ENCODE results near the gene CCT3. TPM values are rescaled to one million over a fixed set of nuclear protein-coding genes. Genes with fewer than 3 reads are reported as not detected.

CCT3 gene
- total RNA-seq, 1 experiment from 2014 or later: 619 TPM

- POLR2A ChIA-PET: no interaction called here
- CTCF ChIA-PET: interaction anchor here (1.7 kb wide), 1 partner anchor 67 kb away, joined by 12 read pairs; no protein-coding TSS in a partner anchor
- H3K9me2 ChIP-seq (ENCODE audit: insufficient read depth): no peaks in the 10 kb centered on the region
- no peaks in the 10 kb centered on the region for H4K20me1 ChIP-seq (ENCODE audit: insufficient read depth)
- no peak overlapping the region for H3K4me3 ChIP-seq (replicated peaks in 1 of 2; ENCODE audit: low read depth in 1 of 2, low read length in 2 of 2)
- DNase-seq (ENCODE audit: low read depth, low spot score): no peak
- no peak for ATAC-seq
- H3K9me3 ChIP-seq (ENCODE audit: control insufficient read depth in 1 of 2, insufficient read depth in 1 of 2, low read depth in 1 of 2, low read length in 2 of 2): no peaks in the 10 kb centered on the region
- no TSS peak for BruUV-seq (replicated peaks)
- H3K36me3 ChIP-seq (ENCODE audit: control insufficient read depth in 1 of 2, insufficient read depth in 2 of 2, low read length in 2 of 2): no peaks in the 10 kb centered on the region
- H3K9ac ChIP-seq (ENCODE audit: low read length): no peak overlapping the region
- H3K27me3 ChIP-seq (ENCODE audit: insufficient read depth, low read length): no peaks in the 10 kb centered on the region
- H3K4me2 ChIP-seq (ENCODE audit: low read length): no peak overlapping the region
- peaks cover 8 to 13% of the 10 kb centered on the region in 2 experiments for H3K4me1 ChIP-seq (ENCODE audit: control insufficient read depth in 1 of 2, insufficient read depth in 2 of 2, low read length in 2 of 2)
- TF ChIP-seq ZNF274 (IDR thresholded peaks at IDR 0.05; ENCODE audit: low read depth, low read length) (no peak), CTCF (IDR thresholded peaks at IDR 0.05 in 2 of 3, conservative IDR thresholded peaks at IDR 0.05 in 1 of 3; ENCODE audit: borderline replicate concordance in 1 of 3, insufficient read depth in 1 of 3, low read depth in 2 of 3, low read length in 2 of 3) (no peak), EZH2 (IDR thresholded peaks at IDR 0.05) (no peak)
- intact Hi-C loops (cut with micrococcal nuclease): no loop called here
- no peaks in the 10 kb centered on the region for H3K79me2 ChIP-seq (ENCODE audit: insufficient read depth, low read length)
- no peak overlapping the region for H3K27ac ChIP-seq (ENCODE audit: low read depth, low read length)
- RAD21 ChIA-PET (ENCODE audit: low non-redundant PET in 1 of 2, low total read pairs in 2 of 2, uncharacterized antibody in 2 of 2, unreplicated experiment in 2 of 2): no interaction called here
- H2AFZ ChIP-seq (ENCODE audit: low read depth, low read length, poor library complexity, severe bottlenecking): no peak overlapping the region
Measured at GRCh38 chr1:156378557-156378956, 40.5 kb upstream of the CCT3 start.

- no peaks in the 10 kb centered on the region for H3K36me3 ChIP-seq (ENCODE audit: control insufficient read depth in 1 of 2, insufficient read depth in 2 of 2, low read length in 2 of 2)
- H3K9me2 ChIP-seq (ENCODE audit: insufficient read depth): no peaks in the 10 kb centered on the region
- no peak overlapping the region for H3K27ac ChIP-seq (ENCODE audit: low read depth, low read length)
- H3K79me2 ChIP-seq (ENCODE audit: insufficient read depth, low read length): no peaks in the 10 kb centered on the region
- no peaks in the 10 kb centered on the region for H3K9me3 ChIP-seq (ENCODE audit: control insufficient read depth in 1 of 2, insufficient read depth in 1 of 2, low read depth in 1 of 2, low read length in 2 of 2)
- CTCF ChIA-PET: interaction anchor here (1.2 kb wide), 1 partner anchor 69 kb away, joined by 6 read pairs; no protein-coding TSS in a partner anchor
- no peak overlapping the region for H2AFZ ChIP-seq (ENCODE audit: low read depth, low read length, poor library complexity, severe bottlenecking)
- no peaks in the 10 kb centered on the region for H4K20me1 ChIP-seq (ENCODE audit: insufficient read depth)
- no peak for DNase-seq (ENCODE audit: low read depth, low spot score)
- POLR2A ChIA-PET: no interaction called here
- no peak for ATAC-seq
- no peak overlapping the region for H3K4me3 ChIP-seq (replicated peaks in 1 of 2; ENCODE audit: low read depth in 1 of 2, low read length in 2 of 2)
- no peaks in the 10 kb centered on the region for H3K27me3 ChIP-seq (ENCODE audit: insufficient read depth, low read length)
- BruUV-seq (replicated peaks): no TSS peak
- RAD21 ChIA-PET (ENCODE audit: low non-redundant PET in 1 of 2, low total read pairs in 2 of 2, uncharacterized antibody in 2 of 2, unreplicated experiment in 2 of 2): no interaction called here
- peaks cover 11 to 16% of the 10 kb centered on the region in 2 experiments for H3K4me1 ChIP-seq (ENCODE audit: control insufficient read depth in 1 of 2, insufficient read depth in 2 of 2, low read length in 2 of 2)
- H3K4me2 ChIP-seq (ENCODE audit: low read length): no peak overlapping the region
- no peak overlapping the region for H3K9ac ChIP-seq (ENCODE audit: low read length)
- intact Hi-C loops (cut with micrococcal nuclease): no loop called here
- TF ChIP-seq SP1 (IDR thresholded peaks at IDR 0.05; ENCODE audit: low read depth) (no peak), ATF3 (IDR thresholded peaks at IDR 0.05) (no peak), JUND (IDR thresholded peaks at IDR 0.05) (no peak), SRF (IDR thresholded peaks at IDR 0.05; ENCODE audit: low read depth) (no peak), ELF1 (IDR thresholded peaks at IDR 0.05; ENCODE audit: borderline replicate concordance, low read depth) (no peak), ZBTB33 (IDR thresholded peaks at IDR 0.05; ENCODE audit: extremely low read depth, insufficient replicate concordance, low read length) (no peak)
- TF ChIP-seq, protein P1, sequence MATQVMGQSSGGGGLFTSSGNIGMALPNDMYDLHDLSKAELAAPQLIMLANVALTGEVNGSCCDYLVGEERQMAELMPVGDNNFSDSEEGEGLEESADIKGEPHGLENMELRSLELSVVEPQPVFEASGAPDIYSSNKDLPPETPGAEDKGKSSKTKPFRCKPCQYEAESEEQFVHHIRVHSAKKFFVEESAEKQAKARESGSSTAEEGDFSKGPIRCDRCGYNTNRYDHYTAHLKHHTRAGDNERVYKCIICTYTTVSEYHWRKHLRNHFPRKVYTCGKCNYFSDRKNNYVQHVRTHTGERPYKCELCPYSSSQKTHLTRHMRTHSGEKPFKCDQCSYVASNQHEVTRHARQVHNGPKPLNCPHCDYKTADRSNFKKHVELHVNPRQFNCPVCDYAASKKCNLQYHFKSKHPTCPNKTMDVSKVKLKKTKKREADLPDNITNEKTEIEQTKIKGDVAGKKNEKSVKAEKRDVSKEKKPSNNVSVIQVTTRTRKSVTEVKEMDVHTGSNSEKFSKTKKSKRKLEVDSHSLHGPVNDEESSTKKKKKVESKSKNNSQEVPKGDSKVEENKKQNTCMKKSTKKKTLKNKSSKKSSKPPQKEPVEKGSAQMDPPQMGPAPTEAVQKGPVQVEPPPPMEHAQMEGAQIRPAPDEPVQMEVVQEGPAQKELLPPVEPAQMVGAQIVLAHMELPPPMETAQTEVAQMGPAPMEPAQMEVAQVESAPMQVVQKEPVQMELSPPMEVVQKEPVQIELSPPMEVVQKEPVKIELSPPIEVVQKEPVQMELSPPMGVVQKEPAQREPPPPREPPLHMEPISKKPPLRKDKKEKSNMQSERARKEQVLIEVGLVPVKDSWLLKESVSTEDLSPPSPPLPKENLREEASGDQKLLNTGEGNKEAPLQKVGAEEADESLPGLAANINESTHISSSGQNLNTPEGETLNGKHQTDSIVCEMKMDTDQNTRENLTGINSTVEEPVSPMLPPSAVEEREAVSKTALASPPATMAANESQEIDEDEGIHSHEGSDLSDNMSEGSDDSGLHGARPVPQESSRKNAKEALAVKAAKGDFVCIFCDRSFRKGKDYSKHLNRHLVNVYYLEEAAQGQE (IDR thresholded peaks at IDR 0.05; ENCODE audit: low read depth): no peak
Measured at GRCh38 chr1:156376958-156377919, 39.1 kb upstream of the CCT3 start.

All from HCT116 (cell line).